ENCODE results near the gene VPS50.

GRCh38 chr7:93375603-93376002 is 143.4 kb downstream of the VPS50 start:
- TF ChIP-seq CTCF (IDR thresholded peaks at IDR 0.05) (no peak), POLR2A (IDR thresholded peaks at IDR 0.05) (no peak)
